PC-9 (cell line): ENCODE data around the gene EVC.

Source experiments
- CTCF ChIP-seq: fragments of 200-600 bp; sonication (generic); conservative IDR thresholded peaks from 2 replicates; pipeline ENCODE4 v1.6.1; 2017; ENCODE audit warnings: mixed run types, antibody characterized with exemption, mild to moderate bottlenecking, moderate library complexity
- EZH2 ChIP-seq: fragments of 200-600 bp; sonication (generic); IDR thresholded peaks from 2 replicates; pipeline ENCODE4 v1.8.0; 2017; ENCODE audit warnings: antibody characterized with exemption, low read depth

GRCh38 chr4:5760246-5760645 is 49.2 kb downstream of the EVC start:
- TF ChIP-seq EZH2, result no peak
- TF ChIP-seq CTCF, result no peak
